Muscle of back (tissue), 11 donors: ENCODE data around the gene GLT1D1. TPM values are rescaled to one million over a fixed set of nuclear protein-coding genes. Genes with fewer than 3 reads are reported as not detected.

Experiments
- DNase-seq, 3 donors: peaks; one replicate each; pipeline versions ENCODE4 v3.0.0 to v3.0.0-alpha.2; 2013
- polyA plus RNA-seq, 10 donors: library from polyadenylated mRNA; unstranded; fragments of 120-200 nt; gene quantifications; one replicate each; pipeline ENCODE4 v1.2.1, GENCODE V29; 2013; ENCODE audit not compliant: insufficient read length in 10 of 10

GLT1D1 gene
- polyA plus RNA-seq, 10 donors, result 0.78 to 2.1 (median 1.2) TPM

DNA sequence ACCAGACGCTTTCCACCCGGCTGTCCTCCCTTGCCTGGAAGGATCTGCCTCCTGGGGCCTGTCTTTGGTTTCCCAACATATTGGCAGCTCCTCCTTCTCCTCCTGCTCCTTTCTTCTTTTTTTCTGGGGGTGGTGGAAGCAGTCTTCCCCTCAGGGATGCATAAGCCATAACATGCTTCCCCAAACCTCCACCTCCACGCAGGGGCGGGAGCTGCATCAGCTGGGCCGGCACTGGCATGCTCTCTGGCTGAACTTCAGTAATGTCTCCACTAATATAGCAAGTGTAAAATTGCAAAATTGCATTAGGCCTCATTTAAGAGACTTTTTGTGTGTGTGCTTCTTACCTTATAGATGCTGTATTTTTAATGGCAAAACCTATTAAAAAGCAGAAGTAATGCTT lies 58.6 kb downstream of the GLT1D1 start:
- no peak for DNase-seq

DNA sequence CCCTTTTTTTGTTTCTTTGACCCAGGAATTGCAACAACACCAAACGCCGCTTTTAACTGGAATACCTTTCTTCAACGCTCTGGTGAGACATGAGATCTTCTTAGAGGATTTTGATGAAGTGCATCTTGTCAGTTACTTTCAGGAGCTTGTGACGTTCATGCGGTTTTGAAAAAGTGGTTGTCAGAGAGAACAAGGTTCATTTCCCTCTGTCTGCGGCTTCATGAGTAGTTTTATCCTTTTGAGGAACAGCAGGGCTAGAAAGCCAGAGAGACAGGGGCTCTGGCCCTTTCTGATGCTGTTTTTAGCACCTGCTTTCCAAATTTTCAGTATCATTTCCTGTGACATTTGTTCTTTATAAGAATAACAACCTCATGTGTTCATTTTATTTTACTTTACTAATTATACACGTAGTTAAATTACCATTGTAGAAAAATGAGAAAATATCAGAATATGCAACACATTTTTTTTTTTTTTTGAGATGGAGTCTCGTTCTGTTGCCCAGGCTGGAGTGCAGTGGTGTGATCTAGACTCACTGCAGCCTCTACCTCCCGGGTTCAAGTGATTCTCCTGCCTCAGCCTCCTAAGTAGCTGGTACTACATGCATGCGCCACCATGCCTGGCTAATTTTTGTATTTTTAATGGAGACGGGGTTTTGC lies 61.8 kb downstream of the GLT1D1 start:
- no peak for DNase-seq

DNA sequence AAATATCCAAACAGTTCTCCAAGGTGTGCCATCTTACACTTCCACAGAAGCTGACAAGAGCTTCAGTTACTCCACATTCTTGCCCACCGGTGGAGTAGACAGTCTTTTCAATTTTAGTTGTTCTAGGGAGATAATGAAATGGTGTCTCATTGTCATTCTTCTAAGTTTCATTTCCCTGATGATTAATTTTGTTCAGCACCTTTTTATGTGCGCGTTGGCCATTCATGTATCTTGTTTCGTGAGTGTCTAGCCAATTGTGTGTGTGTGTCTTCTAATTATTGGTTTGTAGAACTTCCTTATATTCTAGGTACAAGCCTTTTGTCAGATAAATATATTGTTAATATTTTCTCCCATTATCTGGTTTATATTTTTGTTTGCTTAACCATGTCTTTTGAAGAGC lies 63.1 kb downstream of the GLT1D1 start:
- no peak for DNase-seq

DNA sequence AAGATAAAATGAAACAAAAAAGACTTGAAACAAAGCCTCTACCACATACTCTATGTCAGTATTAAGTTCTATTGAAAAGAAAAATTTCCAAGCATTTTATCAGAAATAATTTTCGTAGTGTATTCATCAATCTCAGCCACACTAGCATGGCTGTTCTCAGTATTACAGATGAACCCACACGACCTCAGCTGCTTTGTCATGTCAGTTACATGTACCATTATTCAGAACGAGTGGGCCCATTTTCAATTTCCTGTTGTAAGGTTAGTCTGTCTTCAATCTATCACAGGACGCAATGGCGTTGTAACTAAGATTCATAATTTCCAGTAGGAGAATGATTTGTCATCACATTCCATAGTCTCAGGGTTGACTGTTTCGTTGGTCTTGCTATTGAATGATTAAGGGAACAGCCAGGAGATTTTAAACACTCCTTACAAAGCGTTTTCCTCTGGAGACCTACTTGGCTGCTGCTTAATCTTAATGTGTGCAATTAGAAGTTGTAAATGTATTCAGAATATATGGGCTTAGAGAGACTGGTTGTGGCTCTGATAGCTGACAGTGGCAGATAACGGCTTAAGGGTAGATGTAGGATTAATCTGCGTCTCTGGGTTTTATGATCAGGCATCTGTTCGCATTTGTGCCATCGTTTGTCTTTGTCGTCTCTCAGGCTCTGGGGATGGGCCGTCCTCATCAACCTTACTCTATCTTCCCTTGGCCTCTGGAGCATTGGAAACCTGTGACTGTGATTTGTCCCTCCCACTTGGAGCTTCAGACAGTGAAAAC lies 65.4 kb downstream of the GLT1D1 start:
- no peak for DNase-seq

DNA sequence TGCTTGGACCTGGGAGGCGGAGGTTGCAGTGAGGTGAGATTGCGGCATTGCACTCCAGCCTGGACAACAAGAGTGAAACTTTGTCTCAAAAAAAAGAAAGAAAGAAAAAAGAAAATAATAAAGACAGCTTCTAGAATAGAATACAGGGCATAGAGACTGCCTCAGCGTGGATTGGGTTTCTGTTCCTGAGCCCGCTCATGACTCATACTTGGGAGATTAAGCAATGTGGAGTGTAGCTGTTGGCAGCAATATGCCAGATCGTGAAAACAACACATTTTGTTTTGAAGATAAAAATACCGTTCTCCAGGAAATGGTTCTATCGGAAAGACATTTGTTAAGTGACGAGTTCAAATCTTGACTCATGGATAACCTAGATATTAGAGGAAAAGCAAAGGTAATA lies 67.2 kb downstream of the GLT1D1 start:
- no peak for DNase-seq

DNA sequence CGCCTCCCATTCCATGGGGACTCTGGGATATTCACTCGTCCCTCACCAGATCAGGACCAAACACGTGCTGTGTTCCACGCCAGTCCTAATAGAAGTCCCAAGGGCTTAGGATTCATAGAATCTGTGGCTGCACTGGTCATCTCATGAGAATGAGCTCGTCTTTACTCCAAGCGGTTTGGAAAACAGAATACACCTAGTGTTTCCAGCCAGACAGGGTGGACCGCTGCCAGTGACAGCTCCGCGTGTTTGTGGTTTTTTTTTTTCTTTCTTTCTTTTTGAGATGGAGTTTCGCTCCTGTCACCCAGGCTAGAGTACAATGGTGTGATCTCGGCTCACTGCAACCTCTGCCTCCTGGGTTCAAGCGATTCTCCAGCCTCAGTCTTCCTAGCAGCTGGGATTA lies 75.1 kb downstream of the GLT1D1 start:
- DNase-seq, result no peak

DNA sequence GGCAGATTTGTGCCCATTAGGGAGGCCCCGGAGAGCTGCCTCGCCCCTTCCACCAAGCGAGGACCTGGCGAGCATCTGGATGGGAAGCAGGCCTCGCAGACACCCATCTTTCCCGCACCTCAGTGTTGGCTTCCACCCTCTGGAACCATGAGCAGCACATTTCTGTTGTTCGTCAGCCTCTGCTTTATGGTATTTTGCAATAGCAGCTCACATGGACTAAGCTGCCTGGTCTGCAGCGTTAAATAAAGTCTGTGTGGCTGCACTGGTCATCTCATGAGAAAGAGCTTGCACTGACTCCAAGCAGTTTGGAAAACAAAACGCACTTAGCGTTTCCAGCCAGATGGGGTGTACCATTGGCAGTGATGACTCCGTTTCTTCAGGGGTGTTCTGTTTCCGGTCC lies 75.8 kb downstream of the GLT1D1 start:
- peak in 1 of 3 donors; percentile 32 for DNase-seq

DNA sequence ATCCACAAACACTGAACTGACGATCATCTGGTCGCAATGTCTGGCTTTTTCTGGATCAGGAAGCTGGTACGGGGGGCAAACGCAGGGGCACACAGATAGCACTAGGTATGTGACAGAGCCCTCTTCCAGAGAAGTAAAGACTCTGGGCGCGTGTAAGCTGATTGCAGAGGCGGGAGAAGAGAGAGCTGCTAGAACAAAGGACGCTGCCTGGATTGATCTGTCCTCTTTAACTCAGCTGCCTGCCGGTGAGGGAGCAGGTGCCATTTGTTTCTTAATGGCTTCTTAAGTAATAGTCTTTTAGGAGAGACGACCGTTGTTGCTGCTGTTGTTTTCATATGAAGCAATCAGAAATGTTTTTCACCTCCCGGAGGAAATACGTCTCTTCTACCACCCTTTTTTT lies 77.3 kb downstream of the GLT1D1 start:
- DNase-seq, result no peak

DNA sequence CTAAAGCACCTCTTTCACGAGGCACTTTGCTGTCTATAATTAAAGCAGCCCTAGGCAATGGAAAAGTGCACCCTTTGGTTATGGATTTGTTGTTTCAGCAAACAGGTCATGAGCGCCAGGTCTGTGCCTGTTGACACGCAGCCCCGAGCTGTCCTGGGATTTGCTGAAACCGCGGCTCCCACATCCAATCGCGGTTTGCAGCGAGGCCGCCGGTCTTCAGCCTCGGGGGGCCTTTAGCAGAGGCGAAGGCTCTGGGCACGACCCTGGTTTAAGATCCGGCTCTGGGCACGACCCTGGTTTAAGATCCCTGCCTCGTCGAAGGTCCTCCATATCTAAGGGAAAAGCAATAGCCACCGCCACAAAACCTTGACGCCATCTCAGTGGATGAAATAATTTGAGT lies 79.2 kb downstream of the GLT1D1 start:
- DNase-seq, result no peak

DNA sequence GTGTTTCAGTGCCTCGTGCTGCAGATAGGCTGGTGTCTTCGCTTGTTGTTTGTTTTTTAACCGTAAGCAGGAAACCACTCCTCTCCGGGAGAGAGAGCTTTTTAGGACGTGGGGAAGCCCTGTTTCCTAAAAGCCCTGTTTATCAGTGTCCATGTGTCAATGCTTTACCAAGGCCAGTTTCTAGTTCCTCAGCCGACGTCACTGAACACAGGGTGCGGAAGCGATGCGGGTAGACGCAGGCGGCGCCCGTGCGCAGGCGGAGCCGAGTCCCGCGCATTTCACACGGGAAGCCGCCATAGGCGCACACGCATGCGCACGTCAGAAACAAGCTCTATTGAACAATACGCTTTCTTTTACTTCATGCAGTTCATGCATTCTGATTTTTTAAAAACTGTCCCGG lies 79.8 kb downstream of the GLT1D1 start:
- no peak for DNase-seq

DNA sequence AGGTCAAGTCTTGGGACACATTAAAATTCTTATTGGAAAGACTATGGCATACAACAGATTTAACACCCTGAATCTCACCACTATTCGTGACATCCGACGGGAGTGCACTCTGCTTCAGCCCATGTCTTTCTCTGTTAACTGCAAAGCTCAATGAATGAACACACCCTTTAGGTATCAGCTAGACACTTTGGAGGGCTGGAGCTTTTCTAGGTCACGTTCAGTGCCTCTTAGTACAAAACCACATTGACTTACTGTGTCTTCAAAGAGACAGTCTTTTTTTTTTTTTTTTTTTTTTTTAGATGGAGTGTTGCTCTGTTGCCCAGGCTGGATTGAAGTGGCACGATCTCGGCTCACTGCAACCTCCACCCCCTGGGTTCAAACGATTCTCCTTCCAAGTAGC lies 80.6 kb downstream of the GLT1D1 start:
- DNase-seq, result no peak

DNA sequence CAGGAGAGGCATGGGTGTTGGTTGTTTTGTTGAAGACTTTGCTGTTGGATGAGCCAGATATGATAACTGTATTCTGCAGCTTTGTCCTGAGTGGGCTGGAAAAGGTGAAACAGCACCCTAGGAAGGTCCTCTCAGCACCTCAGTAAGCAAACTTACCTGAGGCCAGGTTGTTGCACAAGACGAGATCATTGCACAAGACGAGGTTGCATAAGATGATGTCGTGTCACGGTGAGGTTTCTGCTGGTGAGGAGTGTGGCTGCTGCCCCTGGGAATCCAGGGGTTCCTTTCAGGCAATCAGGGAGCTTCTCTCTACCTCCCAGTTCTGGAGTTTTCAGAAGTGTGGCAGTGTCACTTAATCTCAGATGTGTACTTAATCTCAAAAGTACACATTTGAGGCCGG lies 85.6 kb downstream of the GLT1D1 start:
- DNase-seq, result no peak

DNA sequence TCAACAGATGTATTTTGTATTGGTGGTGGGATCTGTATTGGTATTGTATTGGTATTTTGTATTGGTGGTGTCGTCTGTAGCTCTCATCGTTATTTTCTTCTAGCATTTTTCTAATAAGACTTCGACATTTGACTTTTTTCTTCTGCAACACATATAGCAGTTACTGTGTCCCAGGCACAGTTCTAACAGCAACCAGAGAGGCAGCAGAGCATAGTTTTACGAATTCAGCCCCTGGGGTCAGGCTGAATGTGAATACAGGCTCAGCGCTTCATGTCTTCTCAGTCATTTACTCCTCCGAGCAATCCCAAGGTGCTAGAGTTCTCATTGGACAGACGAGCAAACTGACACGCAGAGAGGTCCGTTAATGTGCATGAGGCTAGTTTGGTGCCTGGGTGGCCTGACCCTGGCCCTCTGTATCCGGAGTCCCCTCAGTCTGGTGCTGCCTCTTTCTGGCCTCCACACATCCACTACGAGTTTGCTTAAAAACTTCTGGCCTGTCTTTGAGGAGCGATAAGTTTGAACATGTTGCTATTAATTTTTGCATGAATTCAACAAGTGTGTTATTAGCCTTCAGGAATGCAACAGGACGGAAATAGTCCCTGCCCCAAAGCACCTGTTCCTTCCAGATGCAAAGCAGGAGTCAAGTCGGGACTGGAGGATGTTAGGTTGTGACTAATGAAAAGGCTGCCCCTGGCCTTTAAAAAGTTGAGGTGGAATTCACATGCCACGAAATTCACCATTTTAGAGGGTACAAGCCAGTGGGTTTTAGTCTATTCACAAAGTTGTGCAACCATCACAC lies 87.0 kb downstream of the GLT1D1 start:
- DNase-seq, result no peak

DNA sequence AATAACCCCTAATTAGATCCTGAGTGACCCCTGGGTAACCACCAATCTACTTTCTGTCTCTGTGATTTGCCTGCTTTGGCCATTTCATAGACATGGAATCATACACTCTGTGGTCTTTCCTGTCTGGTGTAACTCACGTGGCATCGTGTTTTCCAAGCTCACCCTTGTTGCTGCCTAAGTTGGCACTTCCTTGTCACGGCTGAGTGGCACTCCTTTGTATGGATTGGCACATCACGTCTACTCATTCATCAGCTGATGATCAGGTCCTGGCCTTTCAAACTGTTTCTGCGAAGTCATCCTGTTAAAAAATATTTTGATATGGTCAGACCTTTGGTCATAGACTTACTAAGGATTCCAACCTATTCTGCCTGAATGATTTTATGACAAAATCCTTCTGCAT lies 87.7 kb downstream of the GLT1D1 start:
- DNase-seq, result no peak

DNA sequence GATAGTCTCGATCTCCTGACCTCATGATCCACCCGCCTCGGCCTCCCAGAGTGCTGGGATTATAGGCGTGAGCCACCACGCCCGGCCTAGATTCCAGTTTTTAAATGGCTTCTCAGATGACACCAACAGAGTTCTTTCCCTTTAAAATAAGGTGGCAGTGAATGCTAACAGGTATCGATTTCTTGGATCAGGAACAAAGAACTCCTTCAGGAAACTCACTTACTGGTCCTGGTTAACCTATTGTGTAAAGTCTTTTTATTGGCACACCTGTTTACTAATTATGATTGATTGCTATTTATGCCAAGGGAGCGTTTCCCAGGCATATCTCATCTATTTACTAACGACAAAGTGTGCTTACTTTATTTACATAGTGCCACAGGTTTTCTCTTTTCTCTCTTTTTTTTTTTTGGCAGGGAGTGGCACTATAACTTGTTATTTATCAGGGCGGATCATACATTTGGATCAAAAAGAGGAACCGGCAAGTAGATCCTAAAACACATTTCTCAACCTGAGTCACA lies 89.7 kb downstream of the GLT1D1 start:
- DNase-seq, result no peak

DNA sequence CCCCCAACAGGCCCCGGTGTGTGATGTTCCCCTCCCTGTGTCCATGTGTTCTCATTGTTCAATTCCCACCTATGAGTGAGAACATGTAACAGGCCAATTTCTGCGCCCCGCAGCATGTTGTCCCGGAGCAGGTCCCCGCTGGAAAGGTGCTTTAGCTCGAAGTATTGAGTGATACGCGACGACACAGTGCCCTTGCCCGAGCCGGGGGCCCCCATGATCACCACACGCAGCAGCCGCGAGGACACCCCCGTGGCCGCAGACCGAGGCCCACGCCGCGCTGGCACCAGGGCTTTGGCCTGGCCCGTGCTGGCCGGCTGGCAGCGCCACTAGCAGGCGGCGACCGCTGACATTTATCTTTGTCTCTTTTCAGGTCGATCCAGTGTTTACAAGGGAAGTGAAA lies 91.7 kb downstream of the GLT1D1 start:
- DNase-seq, result no peak

DNA sequence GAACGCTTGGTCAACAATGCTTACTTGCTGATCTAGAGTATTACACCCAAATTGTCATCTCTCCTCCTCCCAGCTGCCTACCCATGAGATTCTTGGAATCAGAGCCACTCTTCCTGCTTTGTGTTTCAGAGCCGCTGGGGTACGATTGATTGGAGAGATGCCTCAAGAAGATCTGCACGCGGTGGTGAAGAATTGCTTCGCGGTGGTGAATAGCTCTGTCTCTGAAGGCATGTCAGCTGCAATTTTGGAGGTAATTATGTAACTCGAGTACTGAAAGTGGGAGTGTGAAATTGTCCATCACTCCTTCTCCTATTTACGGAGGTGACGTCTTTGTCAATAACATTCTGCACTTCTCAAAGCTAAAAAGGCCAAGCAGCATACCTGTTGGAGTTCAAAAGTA lies 93.9 kb downstream of the GLT1D1 start:
- DNase-seq, result no peak

DNA sequence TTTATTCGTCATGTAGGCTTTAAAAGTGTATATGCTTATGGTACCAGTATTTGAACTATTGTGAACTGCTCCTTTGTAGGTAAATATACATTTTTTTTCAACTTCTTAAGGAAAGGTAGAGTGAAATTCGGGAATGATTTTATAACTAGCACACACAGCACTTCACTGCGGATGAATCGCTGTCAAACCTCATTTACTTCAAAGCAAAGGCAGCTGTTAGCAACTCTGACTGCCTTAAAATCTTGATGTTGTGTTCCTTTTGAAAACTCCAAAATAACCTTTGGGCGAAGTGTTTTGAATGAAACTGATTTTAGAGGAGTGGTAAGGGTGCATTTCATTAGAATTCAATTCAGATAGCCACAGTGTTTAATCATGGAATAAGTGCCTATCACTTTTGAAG lies 95.8 kb downstream of the GLT1D1 start:
- no peak for DNase-seq

DNA sequence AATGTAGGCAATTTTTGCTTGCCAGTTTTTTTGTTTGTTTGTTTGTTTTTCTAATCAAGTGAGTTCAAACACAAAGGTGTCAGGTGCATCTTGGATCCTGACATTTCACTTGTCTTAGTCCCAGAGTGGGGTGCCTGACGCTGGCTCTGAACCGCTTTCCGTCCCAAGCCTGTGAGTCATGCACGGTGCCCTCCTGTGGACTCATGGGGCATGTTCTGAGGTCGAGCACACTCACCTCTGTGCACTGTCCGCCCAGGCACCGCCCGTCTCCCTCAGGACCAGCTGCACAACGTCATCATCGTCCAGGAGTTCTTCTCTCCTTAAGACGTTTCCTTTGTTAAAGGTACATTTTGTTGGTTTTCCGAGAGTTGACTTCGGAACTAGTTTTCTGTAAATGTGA lies 98.2 kb downstream of the GLT1D1 start:
- DNase-seq, result no peak

DNA sequence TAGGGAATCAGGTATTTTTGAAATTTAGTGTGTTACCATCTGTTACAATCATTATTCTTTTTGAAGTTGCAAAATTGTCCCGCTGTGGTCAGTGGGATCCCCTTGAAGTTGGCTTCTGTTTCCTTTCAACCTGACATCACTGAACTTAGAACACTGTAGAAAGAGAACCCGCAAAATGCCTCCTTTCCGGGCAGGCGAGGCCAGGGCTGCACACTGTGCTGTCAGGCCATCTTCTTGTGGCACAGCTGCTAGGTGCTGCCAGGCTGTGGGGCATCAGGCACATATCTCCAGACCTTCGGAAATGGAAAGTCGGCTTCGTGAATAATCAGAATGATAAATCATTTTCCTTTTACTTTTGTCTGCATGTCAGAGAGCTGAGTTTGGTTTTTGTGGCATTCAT lies 103.5 kb downstream of the GLT1D1 start:
- DNase-seq, result no peak

DNA sequence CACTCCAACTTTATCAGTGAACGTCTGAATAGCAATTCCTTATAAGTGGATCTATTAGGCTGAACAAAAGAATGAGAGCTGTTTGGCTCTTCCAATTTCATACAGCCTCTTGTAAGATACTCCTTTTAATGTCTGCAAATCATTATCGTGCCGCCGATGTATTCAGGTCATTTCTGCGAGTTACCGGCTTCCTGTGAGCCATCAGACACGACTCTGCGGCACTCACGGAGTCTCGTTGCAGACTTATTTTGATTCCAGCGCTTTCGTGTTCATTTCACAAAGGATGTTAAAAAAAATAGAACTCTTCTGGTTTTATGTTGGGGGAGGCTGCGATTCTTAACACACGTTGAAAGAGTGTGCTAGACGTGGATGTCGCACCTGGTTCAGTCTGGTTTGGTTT lies 106.6 kb downstream of the GLT1D1 start:
- DNase-seq, result no peak

DNA sequence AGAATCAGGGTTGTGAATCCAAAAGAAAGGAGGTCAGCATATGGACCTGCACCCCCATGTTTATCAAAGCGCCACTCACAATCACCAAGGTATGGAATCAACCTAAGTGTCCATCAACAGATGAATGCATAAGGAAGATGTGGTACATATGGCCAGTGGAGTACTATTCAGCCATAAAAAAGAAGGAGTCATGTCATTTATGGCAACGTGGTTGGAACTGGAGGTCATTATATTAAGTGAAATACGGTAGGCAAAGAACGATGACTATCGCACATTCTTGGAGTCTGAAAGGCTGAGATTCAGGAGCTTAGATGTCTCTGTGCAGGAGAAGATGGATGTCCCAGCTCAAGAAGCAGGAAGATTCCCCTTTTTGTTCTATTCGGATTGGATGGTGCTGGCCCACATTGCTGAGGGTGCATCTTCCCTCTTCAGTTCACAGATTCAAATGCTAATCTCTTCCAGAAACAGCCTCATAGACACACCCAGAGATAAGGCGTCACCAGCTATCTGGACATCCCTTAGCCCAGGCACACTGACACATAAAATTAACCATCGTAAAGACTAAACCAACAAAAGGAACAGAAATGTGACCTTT lies 108.1 kb downstream of the GLT1D1 start:
- no peak for DNase-seq
